ENCODE measurements around the gene ARPC1B. TPM values are rescaled to one million over a fixed set of nuclear protein-coding genes. Genes with fewer than 3 reads are reported as not detected.

The ARPC1B gene
- total and polyA plus RNA-seq, 9 of the 15 experiments (the other 6 are each of a cell fraction or from before 2014, with no cell fraction given): 6.7 to 357 (median 211) TPM

- TF ChIP-seq SPI1 (IDR thresholded peaks at IDR 0.05; ENCODE audit: borderline replicate concordance, low read depth, low read length) (peak; percentile 59; the same call in 1 of the 2 replicates), ESRRB (CRISPR knock-in tag; IDR thresholded peaks at IDR 0.05; ENCODE audit: borderline replicate concordance) (no peak), POLR2A (conservative IDR thresholded peaks at IDR 0.05) (peak; percentile 84), NRF1 (conservative IDR thresholded peaks at IDR 0.05 in 1 of 2, IDR thresholded peaks at IDR 0.05 in 1 of 2) (peak; percentile 76 to 80), HNRNPLL (IDR thresholded peaks at IDR 0.05; ENCODE audit: low read depth, low read length, poor library complexity, severe bottlenecking) (peak; percentile 87), TFAP4 (CRISPR knock-in tag; IDR thresholded peaks at IDR 0.05; ENCODE audit: borderline replicate concordance) (no peak), ZNF316 (IDR thresholded peaks at IDR 0.05) (no peak), SIX5 (IDR thresholded peaks at IDR 0.05; ENCODE audit: borderline replicate concordance in 1 of 2, insufficient read depth in 1 of 2, low read depth in 1 of 2, low read length in 2 of 2) (0 out of 4 replicates have a peak, but pooled peaks of 1 of the 2 experiments have one; percentile 3), ZNF707 (CRISPR knock-in tag; conservative IDR thresholded peaks at IDR 0.05) (no peak), ZNF280B (CRISPR knock-in tag; IDR thresholded peaks at IDR 0.05) (no peak), PHF8 (IDR thresholded peaks at IDR 0.05; ENCODE audit: borderline replicate concordance, low read length) (peak; percentile 79), FIP1L1 (IDR thresholded peaks at IDR 0.05; ENCODE audit: low read depth, low read length, poor library complexity, severe bottlenecking) (no peak), ZNF3 (CRISPR knock-in tag; IDR thresholded peaks at IDR 0.05) (no peak), ZNF717 (CRISPR knock-in tag; IDR thresholded peaks at IDR 0.05) (no peak), SNIP1 (IDR thresholded peaks at IDR 0.05; ENCODE audit: low read depth) (no peak), MBD2 (IDR thresholded peaks at IDR 0.05; ENCODE audit: borderline replicate concordance, low read depth) (0 out of 2 replicates have a peak, but pooled peaks have one; percentile 62), BCL6 (CRISPR knock-in tag; IDR thresholded peaks at IDR 0.05) (no peak)
- TF ChIP-seq, protein P1, sequence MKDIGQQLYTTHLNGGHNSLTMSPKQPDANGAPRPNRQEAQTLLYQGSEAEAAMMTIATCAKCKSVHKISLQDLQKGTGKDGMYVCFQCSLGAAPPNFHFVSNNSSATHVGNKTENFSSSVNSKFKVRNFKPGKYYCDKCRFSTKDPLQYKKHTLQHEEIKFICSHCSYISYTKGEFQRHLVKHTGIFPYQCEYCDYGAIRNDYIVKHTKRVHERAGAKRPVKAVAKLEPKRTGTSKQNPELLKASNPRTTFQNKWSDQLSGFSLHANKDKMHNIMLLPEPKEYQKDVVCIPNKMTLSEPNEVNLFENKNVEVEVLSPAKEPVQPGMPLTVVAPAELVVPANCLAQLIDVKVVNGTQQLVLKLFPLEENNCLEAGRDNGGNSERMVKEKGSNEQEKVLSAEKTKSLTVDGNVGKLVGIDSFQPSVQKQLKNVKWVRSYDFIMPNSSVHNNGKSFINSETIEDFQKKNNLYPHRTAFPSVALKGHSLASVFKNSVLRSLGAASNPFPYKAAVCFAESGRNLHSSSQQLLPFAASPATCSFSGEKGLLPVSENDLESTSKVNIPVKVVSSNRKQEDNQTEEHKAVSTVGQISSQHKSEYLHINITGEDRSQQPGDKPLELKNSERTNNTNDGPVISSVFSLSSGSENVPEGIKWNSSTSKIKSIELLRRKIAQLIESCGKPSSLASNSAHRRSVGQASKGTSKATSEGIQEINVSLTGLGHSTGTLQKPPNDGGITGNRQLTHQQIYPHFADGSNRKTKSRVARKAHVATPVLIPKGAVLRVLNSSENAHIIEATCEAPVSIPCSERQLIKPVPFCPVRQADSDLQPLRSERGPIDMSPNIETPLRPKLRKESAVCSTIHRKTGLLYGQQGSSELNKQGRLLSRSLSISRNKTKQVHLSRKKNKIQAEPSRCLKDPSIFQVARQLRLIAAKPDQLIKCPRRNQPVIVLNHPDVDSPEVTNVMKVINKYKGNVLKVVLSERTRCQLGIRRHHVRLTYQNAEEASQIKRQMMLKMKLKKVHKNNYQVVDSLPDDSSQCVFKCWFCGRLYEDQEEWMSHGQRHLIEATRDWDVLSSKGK (CRISPR knock-in tag; IDR thresholded peaks at IDR 0.05): no peak
Observed at GRCh38 chr7:99374111-99375064, at the start of gene ARPC1B (continued).

All from K562 (cell line).